ENCODE measurements around the gene GNGT2. TPM values are rescaled to one million over a fixed set of nuclear protein-coding genes. Genes with fewer than 3 reads are reported as not detected.

Gene GNGT2
- total and polyA plus RNA-seq, 8 donors: 2.5 to 4.8 (median 3.4) TPM

- no peak for ATAC-seq
- H3K36me3 ChIP-seq: no peaks in the 10 kb centered on the region
- intact Hi-C loops (cut with DNase I): no loop called here
Measured at GRCh38 chr17:49244839-49245238, 34.5 kb upstream of the GNGT2 start.

GRCh38 chr17:49242813-49243212, 32.4 kb upstream of the GNGT2 start:
- H3K27ac ChIP-seq: no peak overlapping the region
- ATAC-seq (no peak), DNase-seq (no peak)
- no peaks in the 10 kb centered on the region for H3K36me3 ChIP-seq
- peaks cover 0 to 8% of the 10 kb centered on the region in 2 donors for H3K27me3 ChIP-seq
- H3K4me1 ChIP-seq: no peaks in the 10 kb centered on the region
- intact Hi-C loops (cut with DNase I): no loop called here
- no peak for TF ChIP-seq CTCF (IDR thresholded peaks at IDR 0.05)
- H3K4me3 ChIP-seq: no peak overlapping the region
- H3K9me3 ChIP-seq: no peaks in the 10 kb centered on the region

More at GRCh38 chr17:49244839-49245238, 34.5 kb upstream of the GNGT2 start:
- H3K27me3 ChIP-seq: peaks cover 0 to 21% of the 10 kb centered on the region in 2 donors
- H3K4me1 ChIP-seq: no peaks in the 10 kb centered on the region
- no peaks in the 10 kb centered on the region for H3K9me3 ChIP-seq
- no peak overlapping the region for H3K27ac ChIP-seq
- TF ChIP-seq CTCF (IDR thresholded peaks at IDR 0.05): no peak
- no peak for DNase-seq
- H3K4me3 ChIP-seq: no peak overlapping the region

- Histone ChIP-seq H3K9me3 (no peaks in the 10 kb centered on the region), H3K27ac (no peak overlapping the region), H3K4me1 (peaks cover 0 to 4% of the 10 kb centered on the region in 2 donors), H3K27me3 (peaks cover 0 to 2% of the 10 kb centered on the region in 2 donors), H3K36me3 (no peaks in the 10 kb centered on the region), H3K4me3 (no peak overlapping the region)
- no peak for TF ChIP-seq CTCF (IDR thresholded peaks at IDR 0.05)
- DNase-seq (no peak), ATAC-seq (no peak)
- intact Hi-C loops (cut with DNase I): no loop called here
Measured at GRCh38 chr17:49241692-49242397, 31.5 kb upstream of the GNGT2 start.

GRCh38 chr17:49241040-49241439, 30.7 kb upstream of the GNGT2 start:
- H3K36me3 ChIP-seq: no peaks in the 10 kb centered on the region
- DNase-seq: no peak
- H3K4me1 ChIP-seq: peaks cover 0 to 8% of the 10 kb centered on the region in 2 donors
- intact Hi-C loops (cut with DNase I): no loop called here
- no peaks in the 10 kb centered on the region for H3K9me3 ChIP-seq
- no peak for TF ChIP-seq CTCF (IDR thresholded peaks at IDR 0.05)
- ATAC-seq: no peak
- no peaks in the 10 kb centered on the region for H3K27me3 ChIP-seq
- H3K4me3 ChIP-seq: no peak overlapping the region
- H3K27ac ChIP-seq: no peak overlapping the region

- H3K27me3 ChIP-seq: no peaks in the 10 kb centered on the region
- DNase-seq (no peak), ATAC-seq (no peak)
- H3K4me3 ChIP-seq: no peak overlapping the region
- no peak overlapping the region for H3K27ac ChIP-seq
- peaks cover 0 to 12% of the 10 kb centered on the region in 2 donors for H3K4me1 ChIP-seq
- H3K36me3 ChIP-seq: no peaks in the 10 kb centered on the region
- intact Hi-C loops (cut with DNase I): no loop called here
- H3K9me3 ChIP-seq: no peaks in the 10 kb centered on the region
- TF ChIP-seq CTCF (IDR thresholded peaks at IDR 0.05): no peak
Measured at GRCh38 chr17:49240619-49241018, 30.2 kb upstream of the GNGT2 start.
